Activated naive CD4-positive, alpha-beta T cell (primary cell): ENCODE data around the gene LCAT.
"Not testable (repeated sequence)": the region's sequence is repeated elsewhere in the genome, so short reads cannot be mapped to it uniquely, and the experiment has no call there.

Experiments used
- DNase-seq, 4 experiments: peaks; one replicate each; lab custom pipeline; 2025; lab: John Stamatoyannopoulos, UW

The LCAT gene

GRCh38 chr16:67943619-67944504 is at the start of gene LCAT:
Gene LCAT (minus strand): TSS chr16:67944120. CDS start chr16:67944101, 19 bp downstream.
- no peak for DNase-seq

GRCh38 chr16:67993207-67994039 is 49.5 kb upstream of the LCAT start:
- DNase-seq, result peak; percentile 59 to 78 (median 66)

- no peak for DNase-seq
Observed at GRCh38 chr16:67992661-67993206, 48.8 kb upstream of the LCAT start.

GRCh38 chr16:67990018-67990386 is 46.1 kb upstream of the LCAT start:
- no peak for DNase-seq

- DNase-seq, result no peak
Observed at GRCh38 chr16:67989322-67990017, 45.5 kb upstream of the LCAT start.

GRCh38 chr16:67988675-67989074 is 44.8 kb upstream of the LCAT start:
- no peak for DNase-seq

- DNase-seq, result no peak
Observed at GRCh38 chr16:67987460-67988160, 43.7 kb upstream of the LCAT start.

GRCh38 chr16:67986949-67987348 is 43.0 kb upstream of the LCAT start:
- no peak for DNase-seq

GRCh38 chr16:67982011-67982696 is 38.2 kb upstream of the LCAT start:
- DNase-seq, result no peak

- DNase-seq, result no peak
Observed at GRCh38 chr16:67979955-67980678, 36.2 kb upstream of the LCAT start, which contains the start of gene DPEP3. Gene DPEP3 (minus strand): TSS chr16:67980499. CDS start chr16:67980380, 119 bp downstream.

GRCh38 chr16:67977469-67978227 is 33.7 kb upstream of the LCAT start:
- no peak for DNase-seq

- DNase-seq, result no peak
Observed at GRCh38 chr16:67977005-67977404, 33.1 kb upstream of the LCAT start.

GRCh38 chr16:67976205-67976604 is 32.3 kb upstream of the LCAT start:
- DNase-seq, result no peak

- DNase-seq, result no peak
Observed at GRCh38 chr16:67975321-67976105, 31.6 kb upstream of the LCAT start.

GRCh38 chr16:67972285-67972684 is 28.4 kb upstream of the LCAT start:
- not testable (repeated sequence) for DNase-seq

- no peak for DNase-seq
Observed at GRCh38 chr16:67971111-67971510, 27.2 kb upstream of the LCAT start.

GRCh38 chr16:67969254-67970039 is 25.5 kb upstream of the LCAT start:
- DNase-seq, result no peak
